GM21576 (cell line): ENCODE data around the gene LATS1.
"Not testable (repeated sequence)": the region's sequence is repeated elsewhere in the genome, so short reads cannot be mapped to it uniquely, and the experiment has no call there.

Experiments
- ATAC-seq: cut with Tn5 transposase; IDR thresholded peaks from one replicate; pipeline ENCODE4 v1.9.1; 2021; ENCODE audit warnings: mild to moderate bottlenecking, moderate library complexity; ENCODE audit not compliant: unreplicated experiment

LATS1 gene

DNA sequence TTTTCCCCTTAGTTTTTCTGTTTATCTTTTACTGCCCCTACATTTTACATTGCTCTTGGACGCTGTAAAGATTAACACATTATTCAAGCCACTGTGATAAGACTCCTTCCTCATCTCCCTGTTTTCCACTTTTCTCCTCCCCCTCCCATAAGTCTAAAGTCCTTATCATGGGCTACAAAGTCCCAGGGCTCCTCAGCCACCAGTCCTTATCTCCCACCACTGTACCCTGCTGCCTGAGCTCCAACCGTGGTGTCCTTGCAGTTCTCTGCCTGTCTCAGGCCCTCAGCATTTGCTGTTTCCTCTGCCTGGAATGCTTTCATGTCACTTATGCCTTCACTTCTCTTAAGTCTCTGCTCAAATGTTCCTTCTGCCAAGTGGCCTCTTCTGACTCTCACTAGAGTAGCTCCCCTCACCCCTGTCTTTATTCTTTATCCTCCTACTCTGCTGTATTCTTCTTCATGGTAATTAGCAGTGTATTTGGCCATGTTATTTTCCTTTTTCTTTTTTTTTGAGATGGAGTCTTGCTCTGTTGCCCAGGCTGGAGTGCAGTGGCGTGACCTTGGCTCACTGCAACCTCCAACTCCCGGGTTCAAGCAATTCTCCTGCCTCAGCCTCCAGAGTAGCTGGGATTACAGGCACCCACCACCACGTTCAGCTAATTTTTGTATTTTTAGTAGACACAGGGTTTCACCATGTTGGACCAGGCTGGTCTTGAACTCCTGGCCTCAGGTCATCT lies 10.8 kb upstream of the LATS1 start:
- no peak for ATAC-seq

DNA sequence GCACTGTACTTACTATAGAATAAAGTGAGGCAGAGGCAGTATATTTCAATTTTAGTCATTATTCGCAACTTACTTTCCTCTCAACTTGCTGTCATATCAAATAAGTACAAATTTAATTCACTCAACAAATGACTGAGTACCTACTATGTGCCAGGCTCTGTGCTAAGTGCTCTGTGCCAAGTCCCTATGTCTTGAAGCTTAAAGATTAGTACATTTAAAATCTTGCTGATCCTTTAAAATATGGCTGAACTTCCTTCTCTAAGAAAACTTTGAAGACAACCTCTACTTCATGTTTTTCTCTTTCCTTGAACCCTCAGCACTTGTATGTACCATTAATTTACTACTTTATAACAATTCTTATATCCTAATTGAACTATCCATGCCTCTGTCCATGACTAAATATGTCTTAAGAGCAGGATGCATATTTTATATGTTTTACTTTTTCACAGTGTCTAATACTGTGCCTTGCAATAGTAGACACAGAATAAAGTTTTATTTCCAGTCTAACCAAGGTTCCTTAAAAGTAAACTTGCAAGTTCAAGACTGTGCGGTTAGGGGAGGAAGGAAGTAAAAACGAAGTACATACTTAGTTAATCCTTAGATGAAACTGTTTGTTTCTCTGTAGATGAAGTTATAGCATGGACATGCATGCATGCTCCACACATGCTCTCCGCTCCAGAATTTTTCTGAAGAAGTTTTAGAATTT lies 10.0 kb upstream of the LATS1 start:
- ATAC-seq: no peak

DNA sequence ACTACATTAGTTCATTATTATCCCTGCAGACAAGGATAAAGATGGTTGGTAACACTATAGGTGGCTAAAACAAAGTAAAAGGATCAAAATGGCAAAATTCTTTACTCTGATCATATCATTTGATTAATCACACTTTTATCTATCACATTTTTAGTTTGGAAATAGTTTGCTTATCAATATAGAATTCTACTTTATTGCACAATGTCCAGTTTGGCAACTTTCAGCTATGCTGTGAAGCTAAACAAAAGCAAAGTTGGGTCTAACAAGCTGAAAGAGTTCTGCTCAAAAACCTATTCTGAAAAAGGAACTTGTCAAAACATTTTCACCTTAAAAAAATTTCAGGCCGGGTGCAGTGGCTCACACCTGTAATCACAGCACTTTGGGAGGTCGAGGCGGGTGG lies 7.9 kb upstream of the LATS1 start:
- no peak for ATAC-seq

DNA sequence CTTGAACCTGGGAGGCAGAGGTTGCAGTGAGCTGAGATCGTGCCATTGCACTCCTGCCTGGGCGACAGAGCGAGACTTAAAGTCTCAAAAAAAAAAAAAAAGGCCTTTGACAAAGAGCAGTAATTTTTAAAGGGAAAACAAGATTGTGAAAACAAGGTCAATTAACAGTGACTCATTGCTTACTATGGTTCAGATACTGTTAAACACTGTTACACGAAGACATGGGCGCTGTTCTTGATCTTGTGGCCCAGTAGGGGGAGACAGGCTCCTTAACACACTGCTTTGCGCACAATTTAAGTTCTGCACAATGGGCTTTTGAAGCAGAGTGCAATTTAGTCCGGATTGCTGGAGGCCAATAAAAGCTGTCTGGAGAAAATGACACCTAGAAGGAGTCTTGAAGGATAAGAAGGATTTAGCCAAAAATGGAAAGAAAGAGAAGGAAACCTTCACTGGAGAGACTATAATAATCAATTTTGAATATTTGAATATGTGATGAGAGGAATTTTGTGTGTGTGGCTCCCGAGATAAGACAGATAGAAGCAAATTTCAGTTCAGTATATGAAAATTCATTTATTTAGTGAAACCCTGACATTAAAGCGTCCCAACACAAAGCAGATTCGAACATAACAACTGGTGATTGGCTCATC lies 6.0 kb upstream of the LATS1 start:
- no peak for ATAC-seq

DNA sequence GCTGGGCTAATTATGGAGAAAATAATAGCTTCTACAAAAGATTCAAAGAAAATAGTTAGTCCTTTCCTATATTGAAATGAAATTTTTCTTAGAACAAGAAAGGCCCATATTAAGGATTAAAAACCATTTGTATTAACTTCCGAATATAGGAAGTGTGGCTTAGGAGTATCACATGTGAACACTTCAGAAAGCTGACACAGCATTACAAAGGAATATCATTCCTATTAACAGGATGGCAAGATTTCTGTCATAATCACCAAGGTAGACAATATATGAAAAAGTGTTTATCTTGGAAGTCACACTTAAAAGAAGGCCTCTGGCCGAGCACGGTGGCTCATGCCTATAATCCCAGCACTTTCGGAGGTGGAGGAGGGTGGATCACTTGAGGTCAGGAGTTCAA lies 5.4 kb upstream of the LATS1 start:
- ATAC-seq: no peak

DNA sequence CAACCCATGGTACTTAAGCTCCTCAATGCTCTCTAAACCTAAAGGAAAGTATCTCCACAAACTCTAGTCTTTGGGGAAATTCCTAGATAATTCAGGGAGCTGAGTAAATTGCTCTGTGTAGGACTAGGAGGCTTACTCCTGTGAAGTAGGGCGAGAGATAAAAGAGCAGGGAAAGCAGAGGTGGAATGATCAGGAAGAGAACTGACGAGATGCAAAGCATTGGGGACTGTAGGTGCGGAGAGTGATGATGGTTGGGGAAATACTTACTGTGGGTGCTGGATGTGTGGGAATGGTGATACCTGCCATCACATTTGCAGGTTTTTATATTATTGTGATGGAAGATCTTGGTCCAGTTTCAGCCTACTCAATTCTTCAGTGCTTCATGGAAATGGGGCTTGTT lies 1.6 kb upstream of the LATS1 start:
- no peak for ATAC-seq

DNA sequence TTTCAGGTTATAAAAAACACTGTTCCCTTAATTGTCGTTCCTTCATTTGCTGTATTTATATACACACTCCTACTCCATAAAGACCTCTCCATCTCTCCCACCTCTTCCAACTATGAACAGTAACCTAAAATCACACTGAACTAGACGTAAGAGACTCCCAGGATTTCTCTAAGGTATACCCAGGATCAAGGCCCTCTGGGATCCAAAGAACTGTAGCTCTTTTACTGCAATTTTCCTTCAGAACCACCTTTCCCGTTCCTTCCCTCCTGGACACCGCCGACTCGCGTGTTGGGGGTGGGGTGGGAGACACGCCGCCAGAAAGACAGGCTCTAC lies 680 bp downstream of the LATS1 start:
- ATAC-seq: no peak

DNA sequence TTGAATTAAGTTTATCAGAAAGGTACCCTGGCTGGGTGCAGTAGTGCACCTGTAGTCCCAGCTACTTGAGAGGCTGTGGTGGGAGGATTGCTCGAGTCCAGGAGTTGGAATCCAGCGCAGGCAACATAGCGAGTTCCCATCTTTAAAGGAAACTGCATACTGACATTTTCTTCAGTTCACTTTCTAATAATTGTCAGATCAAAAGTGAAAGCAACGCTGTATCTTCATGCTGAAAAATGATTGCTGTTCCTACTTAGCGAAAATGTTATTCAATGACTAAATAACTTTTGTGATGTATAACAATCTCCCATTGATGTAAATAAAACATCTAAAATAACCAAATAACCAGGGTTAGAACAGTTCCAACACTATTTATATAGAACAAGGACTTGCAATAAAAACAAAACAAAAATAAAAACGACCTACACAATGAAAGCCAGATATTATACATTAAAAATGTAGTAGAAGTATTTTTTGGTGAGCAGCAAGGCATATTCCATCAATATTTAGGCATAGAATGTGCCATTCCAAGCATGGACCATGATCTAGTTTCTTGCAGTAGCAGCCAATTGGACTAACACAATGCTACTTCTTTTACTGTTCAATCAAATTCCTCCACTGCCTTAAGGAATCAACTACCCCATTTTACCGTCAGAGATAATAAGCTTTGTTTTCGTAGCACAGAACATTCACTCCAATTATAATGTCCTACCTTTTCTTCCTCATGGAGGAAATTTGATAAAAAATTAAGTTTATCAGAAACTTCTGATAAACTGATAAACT lies 1.5 kb downstream of the LATS1 start:
- no peak for ATAC-seq

DNA sequence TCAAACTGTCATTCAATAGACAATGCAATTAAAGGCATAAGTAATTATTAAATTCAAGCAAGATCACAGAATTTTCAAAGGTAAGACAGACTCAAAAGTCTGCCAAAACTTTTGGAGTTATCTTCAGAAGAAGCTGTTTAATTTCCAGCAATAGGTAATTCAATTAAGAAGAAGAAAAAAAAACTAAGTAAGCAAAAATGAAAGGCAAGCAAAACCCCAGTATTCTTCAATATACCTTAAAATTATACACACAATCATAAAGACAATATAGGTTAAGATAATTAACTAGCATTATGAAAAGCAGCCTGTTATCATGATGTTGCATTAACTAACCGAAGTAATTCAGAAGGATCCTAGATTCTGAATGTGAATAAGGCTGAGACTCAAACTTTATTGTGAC lies 3.5 kb downstream of the LATS1 start:
- no peak for ATAC-seq

DNA sequence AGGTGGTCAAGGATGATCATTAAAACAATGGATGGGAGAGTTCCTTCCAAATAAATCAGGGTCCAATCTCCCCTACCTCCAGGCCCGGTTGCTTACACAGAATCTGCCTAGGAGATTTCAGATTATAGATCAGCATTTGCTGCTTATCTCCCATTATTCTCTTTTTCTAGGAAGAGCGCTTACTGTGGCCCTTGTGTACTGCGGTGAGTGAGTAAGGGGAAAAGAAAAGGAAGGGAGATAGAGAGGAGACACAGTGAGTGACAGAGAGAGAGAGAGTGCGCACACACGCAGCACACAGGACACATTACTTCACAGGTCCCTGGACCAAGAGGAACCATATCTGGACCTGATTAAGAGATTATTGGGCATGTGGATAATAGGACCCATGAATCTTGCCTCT lies 6.2 kb downstream of the LATS1 start:
- no peak for ATAC-seq

DNA sequence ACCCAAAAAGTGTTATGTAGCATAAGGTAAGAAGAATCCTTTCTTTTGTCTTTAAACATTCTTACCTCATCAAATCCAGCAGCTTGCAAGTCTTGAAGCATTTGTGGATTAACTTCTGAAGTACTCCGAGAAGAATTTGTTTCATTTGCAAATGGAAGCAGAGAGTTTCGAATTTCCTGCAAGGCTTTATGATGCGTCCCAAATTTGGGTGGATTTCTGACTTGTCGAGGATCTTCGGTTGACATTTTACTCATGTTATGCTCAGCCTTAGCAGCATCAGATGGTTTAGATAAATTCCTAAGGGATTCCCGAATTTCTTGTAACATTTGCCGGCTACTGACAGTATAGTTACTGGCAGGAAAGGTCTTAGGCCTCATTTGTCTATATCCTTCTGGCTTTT lies 16.2 kb downstream of the LATS1 start:
- ATAC-seq: no peak

DNA sequence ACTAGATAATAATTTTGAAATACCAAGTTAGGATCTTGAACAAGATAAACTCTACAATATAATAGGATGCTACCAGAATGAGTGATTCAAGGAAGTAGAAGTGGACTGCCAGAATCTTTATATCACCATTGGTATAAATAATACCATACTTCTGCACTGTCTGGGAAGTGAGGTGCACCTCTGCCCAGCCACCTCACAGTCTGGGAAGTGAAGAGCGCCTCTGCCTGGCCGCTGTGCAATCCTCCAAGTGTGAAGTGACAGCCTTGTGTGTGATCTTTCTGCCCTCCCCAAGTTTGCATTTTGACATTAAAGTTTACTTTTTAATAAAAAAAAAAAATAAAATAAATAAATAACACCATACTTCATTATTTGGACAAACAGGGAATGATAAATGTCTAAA lies 18.8 kb downstream of the LATS1 start:
- no peak for ATAC-seq

DNA sequence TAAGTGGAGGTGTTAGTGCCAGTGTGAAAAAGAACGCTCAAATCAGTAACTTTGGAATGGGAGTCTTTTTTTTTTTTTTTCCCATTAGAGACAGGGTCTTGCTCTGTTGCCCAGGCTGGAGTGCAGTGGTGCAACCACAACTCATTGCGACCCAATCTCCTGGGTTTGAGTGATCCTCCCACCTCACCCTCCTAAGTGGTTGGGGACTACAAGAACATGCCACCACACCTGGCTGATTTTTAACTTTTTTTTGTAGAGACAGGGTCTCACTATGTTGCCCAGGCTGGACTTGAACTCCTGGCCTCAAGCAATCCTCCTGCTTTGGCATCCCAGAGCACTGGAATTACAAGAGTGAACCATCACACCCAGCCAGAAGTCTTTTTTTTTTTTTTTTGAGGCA lies 19.7 kb downstream of the LATS1 start:
- no peak for ATAC-seq

DNA sequence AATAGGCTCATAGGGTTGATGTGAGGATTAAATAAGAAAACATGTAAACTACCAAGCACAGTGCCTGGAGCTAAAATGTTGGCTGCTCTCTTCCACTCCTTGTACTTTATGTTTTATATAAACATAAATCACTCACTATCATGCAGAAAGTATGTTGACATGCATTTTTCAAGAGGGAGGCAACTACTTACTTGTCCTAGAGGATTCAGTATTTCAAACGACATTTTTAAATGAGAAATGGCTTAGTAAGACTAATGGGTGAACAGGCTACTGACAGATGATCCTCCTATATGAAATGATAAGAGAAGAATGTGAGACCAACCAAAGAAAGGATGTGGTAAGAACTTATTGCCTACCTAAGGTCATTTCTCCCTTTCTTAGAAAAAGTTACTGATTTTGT lies 21.0 kb downstream of the LATS1 start:
- ATAC-seq: no peak

DNA sequence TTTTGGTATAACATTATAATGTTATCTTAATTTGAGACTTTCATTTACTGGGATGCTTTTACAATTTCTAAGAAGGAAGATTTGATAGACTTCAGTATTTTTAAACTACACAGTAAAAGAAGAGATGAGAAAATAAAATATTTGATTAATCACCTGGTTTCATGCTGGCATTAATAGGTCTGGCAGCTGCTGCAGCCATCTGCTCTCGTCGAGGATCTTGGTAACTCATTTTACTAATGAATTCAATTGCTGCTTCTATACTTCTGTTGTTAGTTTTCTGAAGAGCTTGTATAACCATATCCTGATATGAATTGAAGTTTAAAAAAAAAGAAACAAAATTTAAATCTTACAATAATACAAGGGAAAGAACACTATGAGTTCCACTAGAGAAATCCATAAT lies 23.0 kb downstream of the LATS1 start:
- ATAC-seq: no peak

DNA sequence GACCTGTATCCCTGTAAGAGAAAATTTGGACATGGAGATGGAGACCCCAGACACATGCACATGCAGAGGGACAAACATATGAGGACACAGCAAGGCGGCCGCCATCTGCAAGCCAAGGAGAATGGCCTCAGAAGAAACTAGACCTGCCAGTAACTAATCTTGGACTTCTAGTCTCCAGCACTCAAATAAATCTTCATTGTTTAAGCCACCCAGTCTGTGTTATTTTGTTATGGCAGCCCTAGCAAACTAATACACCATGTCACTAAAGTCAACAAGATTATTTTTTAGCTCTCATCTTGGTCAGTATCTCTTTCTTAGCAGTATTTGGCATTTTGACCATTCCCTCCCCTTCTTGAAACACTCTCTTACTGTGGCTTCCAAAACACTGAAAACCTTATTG lies 26.7 kb downstream of the LATS1 start:
- ATAC-seq: no peak

DNA sequence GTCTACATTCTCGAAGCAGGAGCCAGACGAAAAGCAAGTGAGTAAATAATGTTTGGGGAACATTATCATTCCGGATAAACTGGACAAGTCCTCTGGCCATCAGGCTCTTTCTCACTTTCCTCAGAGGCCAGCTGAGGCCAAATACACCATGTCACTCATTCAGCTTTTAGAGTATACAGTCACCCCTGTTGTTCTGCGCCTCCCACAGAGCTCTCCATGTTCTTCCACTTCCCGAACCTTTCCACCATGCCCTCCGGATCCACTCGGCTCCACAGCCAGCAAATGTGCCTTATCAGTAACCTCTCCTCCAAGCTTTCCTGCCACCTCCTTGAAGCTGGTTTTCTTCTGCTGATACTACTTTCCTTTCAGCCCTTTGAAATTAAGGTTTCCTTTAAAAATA lies 31.7 kb downstream of the LATS1 start:
- ATAC-seq: no peak

DNA sequence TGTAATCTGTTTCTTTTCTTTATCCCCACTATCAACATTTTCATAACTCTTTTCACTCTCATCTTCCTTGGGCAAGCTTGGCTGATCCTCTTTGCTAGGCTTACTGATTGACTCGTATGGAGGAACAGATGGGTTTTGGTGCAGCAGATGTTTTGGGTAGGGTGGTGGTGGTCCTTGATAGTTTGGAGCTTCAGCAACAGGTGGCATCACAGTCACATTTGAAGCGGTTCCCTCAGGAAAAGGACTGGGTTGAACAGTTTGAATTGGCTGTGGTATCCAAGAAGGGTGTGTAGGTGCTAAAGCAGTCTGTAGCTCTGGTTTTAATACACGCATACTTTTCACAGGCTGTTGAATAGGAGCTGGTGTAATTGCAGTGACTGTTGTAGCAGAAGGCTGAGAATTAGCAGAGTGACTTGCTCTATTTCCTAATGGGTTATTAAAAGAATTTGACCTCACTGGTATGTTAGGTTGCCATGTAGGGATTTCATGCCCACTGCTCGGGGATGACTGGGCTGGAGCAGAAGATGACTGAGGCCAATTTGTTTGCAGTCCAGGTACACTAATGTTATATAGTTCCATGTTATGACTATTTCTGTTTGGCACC lies 34.5 kb downstream of the LATS1 start:
- ATAC-seq: no peak

DNA sequence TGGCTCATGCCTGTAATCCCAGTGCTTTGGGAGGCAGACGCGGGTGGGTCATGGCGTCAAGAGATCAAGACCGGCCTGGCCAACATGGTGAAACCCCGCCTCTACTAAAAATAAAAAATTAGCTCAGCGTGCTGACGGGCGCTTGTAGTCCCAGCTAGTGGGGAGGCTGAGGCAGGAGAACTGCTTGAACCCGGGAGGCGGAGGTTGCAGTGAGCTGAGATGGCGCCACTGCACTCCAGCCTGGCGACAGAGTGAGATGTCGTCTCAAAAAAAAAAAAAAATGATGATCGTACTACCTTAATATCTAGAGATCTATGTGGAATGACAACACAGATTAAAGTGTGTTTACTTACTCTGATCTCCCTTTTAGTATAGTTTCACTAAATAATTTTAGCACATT lies 36.1 kb downstream of the LATS1 start:
- not testable (repeated sequence) for ATAC-seq

DNA sequence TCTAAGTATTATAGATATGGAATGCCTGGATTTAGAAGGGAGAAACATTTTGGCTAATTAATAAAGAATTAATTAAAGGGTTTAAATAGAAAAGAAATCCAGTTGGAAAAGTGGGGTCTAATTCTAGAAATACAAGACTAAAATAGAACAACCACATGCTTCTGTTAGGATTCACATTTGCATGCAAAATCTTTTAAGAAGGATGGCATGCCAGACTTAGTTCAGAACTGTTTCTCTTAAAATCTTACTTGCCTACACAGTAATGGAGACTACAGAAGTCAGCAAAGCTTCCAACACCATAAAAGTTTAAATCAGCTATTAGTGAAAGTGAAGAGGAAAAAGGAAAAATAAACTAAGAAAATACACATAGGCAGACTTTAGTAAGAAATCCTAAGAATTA lies 36.7 kb downstream of the LATS1 start:
- ATAC-seq: no peak

DNA sequence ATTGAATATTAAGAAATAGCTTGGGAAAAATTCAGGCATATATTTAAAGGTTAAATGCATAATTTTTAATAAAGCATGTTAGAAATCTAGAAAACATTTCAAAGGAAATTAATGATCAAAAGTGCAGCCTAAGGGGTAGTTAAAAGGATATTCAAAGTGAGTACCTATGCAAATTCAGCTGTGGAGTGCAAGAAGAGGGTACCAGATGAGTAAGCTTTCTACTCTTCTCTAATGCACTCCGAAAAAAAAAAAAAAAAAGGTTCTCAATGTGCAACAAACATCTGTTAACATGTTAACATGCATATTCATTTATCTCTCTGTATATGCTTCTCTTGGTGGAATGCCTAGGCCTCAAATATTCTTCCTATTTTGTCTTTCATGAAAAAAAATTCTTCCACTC lies 37.4 kb downstream of the LATS1 start:
- ATAC-seq: no peak
